ENCODE results near the gene CSNK2B.

- no peak for TF ChIP-seq SUZ12 (IDR thresholded peaks at IDR 0.05; ENCODE audit: extremely low read depth, insufficient read depth, insufficient read length)
- no peak for TF ChIP-seq YY1 (IDR thresholded peaks at IDR 0.05; ENCODE audit: insufficient read depth, insufficient read length)
Observed at GRCh38 chr6:31639043-31639442, 26.8 kb upstream of the CSNK2B start.
